ENCODE measurements around the gene NMU.

NMU gene

GRCh38 chr4:55666535-55666934 lies 30.4 kb upstream of the NMU start:
- H3K4me1 ChIP-seq (ENCODE audit: control insufficient read depth in 1 of 2, insufficient read depth in 1 of 2, low read depth in 1 of 2, low read length in 1 of 2), result no peaks in the 10 kb centered on the region
- H3K27me3 ChIP-seq, result no peaks in the 10 kb centered on the region
- H3K9me3 ChIP-seq, result no peaks in the 10 kb centered on the region
- no peak overlapping the region for H3K4me3 ChIP-seq (ENCODE audit: low read depth in 1 of 2, low read length in 1 of 2)
- no peak for TF ChIP-seq CTCF (IDR thresholded peaks at IDR 0.05)
- H3K36me3 ChIP-seq, result no peaks in the 10 kb centered on the region
- no peak overlapping the region for H3K27ac ChIP-seq

GRCh38 chr4:55663145-55663544 lies 27.0 kb upstream of the NMU start:
- no peaks in the 10 kb centered on the region for H3K36me3 ChIP-seq
- TF ChIP-seq CTCF (IDR thresholded peaks at IDR 0.05), result no peak
- no peak overlapping the region for H3K27ac ChIP-seq
- no peaks in the 10 kb centered on the region for H3K4me1 ChIP-seq (ENCODE audit: control insufficient read depth in 1 of 2, insufficient read depth in 1 of 2, low read depth in 1 of 2, low read length in 1 of 2)
- H3K4me3 ChIP-seq (ENCODE audit: low read depth in 1 of 2, low read length in 1 of 2), result no peak overlapping the region
- H3K27me3 ChIP-seq, result no peaks in the 10 kb centered on the region
- no peaks in the 10 kb centered on the region for H3K9me3 ChIP-seq

- Histone ChIP-seq H3K9me3 (no peaks in the 10 kb centered on the region), H3K4me1 (ENCODE audit: control insufficient read depth in 1 of 2, insufficient read depth in 1 of 2, low read depth in 1 of 2, low read length in 1 of 2) (no peaks in the 10 kb centered on the region), H3K36me3 (no peaks in the 10 kb centered on the region), H3K27me3 (no peaks in the 10 kb centered on the region), H3K27ac (no peak overlapping the region), H3K4me3 (ENCODE audit: low read depth in 1 of 2, low read length in 1 of 2) (no peak overlapping the region)
- no peak for TF ChIP-seq CTCF (IDR thresholded peaks at IDR 0.05)
These were observed 25.4 kb upstream of the NMU start for GRCh38 chr4:55661398-55662056.

- Histone ChIP-seq H3K9me3 (no peaks in the 10 kb centered on the region), H3K27ac (no peak overlapping the region), H3K27me3 (no peaks in the 10 kb centered on the region), H3K4me3 (ENCODE audit: low read depth in 1 of 2, low read length in 1 of 2) (no peak overlapping the region), H3K4me1 (ENCODE audit: control insufficient read depth in 1 of 2, insufficient read depth in 1 of 2, low read depth in 1 of 2, low read length in 1 of 2) (no peaks in the 10 kb centered on the region), H3K36me3 (no peaks in the 10 kb centered on the region)
- TF ChIP-seq CTCF (IDR thresholded peaks at IDR 0.05), result no peak
These were observed 22.6 kb upstream of the NMU start for GRCh38 chr4:55658657-55659056.

- H3K36me3 ChIP-seq, result no peaks in the 10 kb centered on the region
- no peaks in the 10 kb centered on the region for H3K9me3 ChIP-seq
- no peaks in the 10 kb centered on the region for H3K4me1 ChIP-seq (ENCODE audit: control insufficient read depth in 1 of 2, insufficient read depth in 1 of 2, low read depth in 1 of 2, low read length in 1 of 2)
- H3K27ac ChIP-seq, result no peak overlapping the region
- TF ChIP-seq CTCF (IDR thresholded peaks at IDR 0.05), result no peak
- H3K27me3 ChIP-seq, result no peaks in the 10 kb centered on the region
- H3K4me3 ChIP-seq (ENCODE audit: low read depth in 1 of 2, low read length in 1 of 2), result no peak overlapping the region
These were observed 18.0 kb upstream of the NMU start for GRCh38 chr4:55654131-55654530.
